T-cell (primary cell): ENCODE results near the gene EIPR1. TPM values are rescaled to one million over a fixed set of nuclear protein-coding genes. Genes with fewer than 3 reads are reported as not detected.

Source experiments
- ATAC-seq, 4 experiments: fragments of 200-7000 bp in 3 of 4; fragments of 150-1000 bp in 1 of 4; cut with Tn5 transposase; replicated peaks in 1 of 4; 1 replicate in 3 of 4; 2 replicates in 1 of 4; pipeline ENCODE4 v1.10.0; 2021; ENCODE audit warnings: moderate library complexity in 3 of 4, mild to moderate bottlenecking in 2 of 4, moderate number of reproducible peaks in 1 of 4
- CTCF ChIA-PET, 2 donors: fragments of 300-600 bp; sonication (Branson Sonifier 250); formaldehyde crosslinking; loops; one replicate each; lab custom pipeline; 2022; ENCODE audit warnings: antibody characterized with exemption in 2 of 2; lab: Charles Lee
- POLR2A ChIA-PET, 2 donors: fragments of 300-600 bp; sonication (Branson Sonifier 250); formaldehyde crosslinking; loops; one replicate each; lab custom pipeline; 2022; ENCODE audit warnings: antibody characterized with exemption in 2 of 2; lab: Charles Lee
- DNase-seq, 35 experiments: peaks; one replicate each; pipeline versions ENCODE4 v3.0.0 to v3.0.0-alpha.2; 2013 to 2023
- H3K27ac ChIP-seq: one replicate; pipeline ENCODE4 v1.5.1; 2013; ENCODE audit warnings: low read length
- H3K27me3 ChIP-seq, 2 experiments: replicated peaks in 1 of 2; 1 replicate in 1 of 2; 2 replicates in 1 of 2; pipeline versions ENCODE4 v1.6.1 to v1.7.0; 2013; ENCODE audit warnings: low read length in 1 of 2, mixed read lengths in 1 of 2; ENCODE audit not compliant: control insufficient read depth in 2 of 2, insufficient read depth in 2 of 2; ENCODE audit errors: extremely low read depth in 1 of 2
- H3K36me3 ChIP-seq, 2 donors: 1 replicate in 1 of 2; 2 replicates in 1 of 2; pipeline versions ENCODE4 v1.6.1 to v1.7.0; 2013; ENCODE audit warnings: low read length in 1 of 2; ENCODE audit not compliant: control insufficient read depth in 2 of 2, insufficient read depth in 1 of 2; ENCODE audit errors: extremely low read depth in 1 of 2
- H3K4me1 ChIP-seq, 2 experiments: 1 replicate in 1 of 2; 2 replicates in 1 of 2; pipeline versions ENCODE4 v1.6.1 to v1.7.0; 2013; ENCODE audit warnings: low read length in 2 of 2, mixed read lengths in 1 of 2; ENCODE audit not compliant: insufficient read depth in 2 of 2, control insufficient read depth in 1 of 2; ENCODE audit errors: extremely low read depth in 1 of 2
- H3K4me3 ChIP-seq, 2 donors: 1 replicate in 1 of 2; 2 replicates in 1 of 2; pipeline versions ENCODE4 v1.5.1 to v1.7.0; 2013; ENCODE audit warnings: mild to moderate bottlenecking in 2 of 2, low read length in 1 of 2, moderate library complexity in 1 of 2; ENCODE audit not compliant: control insufficient read depth in 1 of 2; ENCODE audit errors: extremely low read depth in 1 of 2
- H3K9me3 ChIP-seq: 2 replicates; pipeline ENCODE4 v1.7.0; 2013
- H3K27ac Mint-ChIP-seq, 2 donors: one replicate each; pipeline ENCODE4 v1.8.0; 2020 to 2021; ENCODE audit warnings: mild to moderate bottlenecking in 2 of 2, mixed read lengths in 2 of 2
- H3K27me3 Mint-ChIP-seq, 2 donors: one replicate each; pipeline ENCODE4 v1.8.0; 2021 to 2022; ENCODE audit warnings: mixed read lengths in 2 of 2
- H3K36me3 Mint-ChIP-seq: one replicate; pipeline ENCODE4 v1.8.0; 2021; ENCODE audit warnings: mixed read lengths
- H3K4me1 Mint-ChIP-seq, 3 donors: one replicate each; pipeline ENCODE4 v1.8.0; 2020 to 2022; ENCODE audit warnings: mixed read lengths in 3 of 3, mild to moderate bottlenecking in 1 of 3
- H3K4me3 Mint-ChIP-seq, 3 donors: one replicate each; pipeline ENCODE4 v1.8.0; 2020 to 2022; ENCODE audit warnings: mild to moderate bottlenecking in 3 of 3, mixed read lengths in 3 of 3, moderate library complexity in 3 of 3
- H3K9me3 Mint-ChIP-seq, 3 donors: one replicate each; pipeline ENCODE4 v1.8.0; 2020 to 2022; ENCODE audit warnings: mixed read lengths in 3 of 3
- WGBS: methylation state at CpG from one replicate; pipeline ENCODE4 v1.1.5; 2013; ENCODE audit warnings: missing lambda C conversion rate; ENCODE audit not compliant: insufficient coverage; 5-methylcytosine and 5-hydroxymethylcytosine counted together
- total RNA-seq, 35 experiments: library from RNA in 6 of 35; stranded (reverse) in 6 of 35; fragments of 120-200 nt in 1 of 35; gene quantifications; one replicate each; pipeline versions ENCODE4 v1.2.1 to v1.2.4 and lab custom pipeline; 2013 to 2026

EIPR1 gene
- total RNA-seq, 5 donors from 2014 or later (not counting 1 experiment from before 2014, with no cell fraction given): 26.0 to 36.4 (median 27.8) TPM

GRCh38 chr2:3292416-3292815 lies 85.2 kb downstream of the EIPR1 start:
- Mint-ChIP-seq H3K27ac (no peak overlapping the region), H3K36me3 (peaks cover 18% of the 10 kb centered on the region), H3K27me3 (no peaks in the 10 kb centered on the region), H3K4me3 (no peak overlapping the region), H3K9me3 (peaks cover 0 to 1% (median 0%) of the 10 kb centered on the region in 3 donors), H3K4me1 (peaks cover 0 to 8% (median 4%) of the 10 kb centered on the region in 3 donors)
- no peaks in the 10 kb centered on the region for H3K9me3 ChIP-seq
- WGBS: 97% methylated on average over 4 of the region's 10 CpGs
- no peak overlapping the region for H3K27ac ChIP-seq
- H3K27me3 ChIP-seq: no peaks in the 10 kb centered on the region
- peaks cover 0 to 2% of the 10 kb centered on the region in 2 experiments for H3K4me1 ChIP-seq
- ChIA-PET CTCF (no interaction called here), POLR2A (no interaction called here)
- ATAC-seq: no peak
- no peak for DNase-seq
- H3K36me3 ChIP-seq: peaks cover 0 to 2% of the 10 kb centered on the region in 2 donors
- H3K4me3 ChIP-seq: no peak overlapping the region

GRCh38 chr2:3291750-3292149 lies 85.9 kb downstream of the EIPR1 start:
- CTCF ChIA-PET: no interaction called here
- Mint-ChIP-seq H3K4me1 (peaks cover 2 to 15% (median 4%) of the 10 kb centered on the region in 3 donors), H3K36me3 (peaks cover 23% of the 10 kb centered on the region), H3K27ac (no peak overlapping the region), H3K9me3 (peaks cover 0 to 7% (median 0%) of the 10 kb centered on the region in 3 donors), H3K27me3 (no peaks in the 10 kb centered on the region), H3K4me3 (no peak overlapping the region)
- DNase-seq (no peak), ATAC-seq (no peak)
- H3K4me1 ChIP-seq: peaks cover 0 to 2% of the 10 kb centered on the region in 2 experiments
- H3K27ac ChIP-seq: no peak overlapping the region
- POLR2A ChIA-PET: no interaction called here
- H3K36me3 ChIP-seq: peaks cover 0 to 2% of the 10 kb centered on the region in 2 donors
- WGBS: 100% methylated on average over 3 of the region's 7 CpGs
- no peak overlapping the region for H3K4me3 ChIP-seq
- H3K27me3 ChIP-seq: no peaks in the 10 kb centered on the region
- H3K9me3 ChIP-seq: no peaks in the 10 kb centered on the region

GRCh38 chr2:3291113-3291512 lies 86.5 kb downstream of the EIPR1 start:
- H3K27ac ChIP-seq: no peak overlapping the region
- Mint-ChIP-seq H3K36me3 (peaks cover 23% of the 10 kb centered on the region), H3K4me3 (no peak overlapping the region), H3K9me3 (peaks cover 0 to 7% (median 0%) of the 10 kb centered on the region in 3 donors), H3K27ac (no peak overlapping the region), H3K4me1 (peaks cover 2 to 20% (median 4%) of the 10 kb centered on the region in 3 donors), H3K27me3 (no peaks in the 10 kb centered on the region)
- DNase-seq: no peak
- 100% methylated on average over 1 of the region's 9 CpGs for WGBS
- H3K4me1 ChIP-seq: peaks cover 0 to 2% of the 10 kb centered on the region in 2 experiments
- no peak overlapping the region for H3K4me3 ChIP-seq
- H3K36me3 ChIP-seq: peaks cover 0 to 2% of the 10 kb centered on the region in 2 donors
- no peak for ATAC-seq
- ChIA-PET POLR2A (no interaction called here), CTCF (no interaction called here)
- H3K9me3 ChIP-seq: no peaks in the 10 kb centered on the region
- H3K27me3 ChIP-seq: no peaks in the 10 kb centered on the region

DNA sequence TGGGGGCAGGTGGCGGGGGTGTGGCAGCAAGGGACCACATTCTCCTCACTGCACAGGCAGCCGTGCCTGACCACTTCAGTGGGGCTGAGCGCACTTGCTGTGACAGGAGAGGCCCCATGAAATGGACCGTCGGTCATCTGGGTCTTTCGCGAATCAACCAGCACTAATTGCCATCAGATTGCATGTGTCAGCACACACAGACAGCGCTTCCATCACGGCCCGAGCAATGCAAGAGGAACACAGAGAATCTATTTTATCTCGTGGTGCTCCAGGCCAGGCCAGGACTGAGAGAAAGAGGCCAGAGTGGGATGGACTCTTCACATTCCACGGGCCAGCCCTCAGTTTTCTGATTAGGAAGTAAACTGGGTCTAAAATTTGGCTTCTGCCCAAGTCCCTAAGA lies 87.0 kb downstream of the EIPR1 start:
- Histone ChIP-seq H3K4me1 (peaks cover 0 to 2% of the 10 kb centered on the region in 2 experiments), H3K27ac (no peak overlapping the region), H3K36me3 (peaks cover 0 to 2% of the 10 kb centered on the region in 2 donors), H3K9me3 (no peaks in the 10 kb centered on the region), H3K27me3 (no peaks in the 10 kb centered on the region), H3K4me3 (no peak overlapping the region)
- ATAC-seq: no peak
- ChIA-PET CTCF (no interaction called here), POLR2A (no interaction called here)
- Mint-ChIP-seq H3K4me3 (no peak overlapping the region), H3K4me1 (peaks cover 2 to 20% (median 4%) of the 10 kb centered on the region in 3 donors), H3K27ac (no peak overlapping the region), H3K9me3 (peaks cover 0 to 7% (median 0%) of the 10 kb centered on the region in 3 donors), H3K27me3 (no peaks in the 10 kb centered on the region), H3K36me3 (peaks cover 23% of the 10 kb centered on the region)
- no peak for DNase-seq
- 97% methylated on average over 11 of the region's 12 CpGs for WGBS

GRCh38 chr2:3289971-3290370 lies 87.6 kb downstream of the EIPR1 start:
- no peak for ATAC-seq
- Mint-ChIP-seq H3K27me3 (no peaks in the 10 kb centered on the region), H3K4me3 (no peak overlapping the region), H3K36me3 (peaks cover 23% of the 10 kb centered on the region), H3K27ac (no peak overlapping the region), H3K4me1 (peaks cover 2 to 20% (median 4%) of the 10 kb centered on the region in 3 donors), H3K9me3 (peaks cover 0 to 7% (median 0%) of the 10 kb centered on the region in 3 donors)
- Histone ChIP-seq H3K9me3 (no peaks in the 10 kb centered on the region), H3K27ac (no peak overlapping the region), H3K4me3 (no peak overlapping the region), H3K27me3 (no peaks in the 10 kb centered on the region), H3K36me3 (peaks cover 0 to 2% of the 10 kb centered on the region in 2 donors), H3K4me1 (peaks cover 0 to 2% of the 10 kb centered on the region in 2 experiments)
- WGBS: 93% methylated on average over 3 of the region's 8 CpGs
- no peak for DNase-seq
- CTCF ChIA-PET: no interaction called here
- POLR2A ChIA-PET: no interaction called here

- Mint-ChIP-seq H3K36me3 (peaks cover 27% of the 10 kb centered on the region), H3K27me3 (no peaks in the 10 kb centered on the region), H3K4me1 (peaks cover 5 to 20% (median 7%) of the 10 kb centered on the region in 3 donors), H3K4me3 (no peak overlapping the region), H3K27ac (no peak overlapping the region), H3K9me3 (peaks cover 0 to 7% (median 0%) of the 10 kb centered on the region in 3 donors)
- peaks cover 0 to 2% of the 10 kb centered on the region in 2 donors for H3K36me3 ChIP-seq
- ChIA-PET CTCF (no interaction called here), POLR2A (no interaction called here)
- H3K27me3 ChIP-seq: no peaks in the 10 kb centered on the region
- H3K4me1 ChIP-seq: no peaks in the 10 kb centered on the region
- WGBS: 98% methylated on average over 15 of the region's 15 CpGs
- DNase-seq (no peak), ATAC-seq (no peak)
- H3K9me3 ChIP-seq: no peaks in the 10 kb centered on the region
- H3K27ac ChIP-seq: no peak overlapping the region
- no peak overlapping the region for H3K4me3 ChIP-seq
Measured at GRCh38 chr2:3289526-3289925, 88.1 kb downstream of the EIPR1 start.

DNA sequence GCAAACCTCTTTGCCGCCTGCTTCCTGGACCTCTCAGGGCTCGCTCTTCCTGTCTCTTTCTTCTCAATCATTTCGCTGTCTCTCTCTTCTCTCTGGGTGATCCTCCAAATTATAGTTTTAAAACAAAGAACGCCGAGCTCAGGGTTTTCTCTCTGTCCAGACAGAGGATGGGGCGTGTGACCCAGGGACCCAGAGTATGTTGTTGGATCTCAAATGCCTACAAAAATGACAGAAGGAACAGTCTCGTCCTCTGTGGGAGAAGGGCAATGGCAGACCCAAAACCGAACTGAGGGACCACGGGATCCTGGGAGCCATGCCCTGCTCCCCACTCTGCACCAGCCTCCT lies 88.5 kb downstream of the EIPR1 start:
- ATAC-seq: no peak
- Histone ChIP-seq H3K4me3 (no peak overlapping the region), H3K4me1 (no peaks in the 10 kb centered on the region), H3K36me3 (peaks cover 0 to 2% of the 10 kb centered on the region in 2 donors), H3K9me3 (no peaks in the 10 kb centered on the region), H3K27ac (no peak overlapping the region), H3K27me3 (no peaks in the 10 kb centered on the region)
- no peak for DNase-seq
- peaks cover 6 to 20% (median 7%) of the 10 kb centered on the region in 3 donors for H3K4me1 Mint-ChIP-seq
- H3K36me3 Mint-ChIP-seq: peaks cover 29% of the 10 kb centered on the region
- no peaks in the 10 kb centered on the region for H3K27me3 Mint-ChIP-seq
- H3K9me3 Mint-ChIP-seq: peaks cover 0 to 7% (median 0%) of the 10 kb centered on the region in 3 donors
- CTCF ChIA-PET: no interaction called here
- H3K4me3 Mint-ChIP-seq: no peak overlapping the region
- POLR2A ChIA-PET: no interaction called here
- 100% methylated on average over 5 of the region's 9 CpGs for WGBS
- no peak overlapping the region for H3K27ac Mint-ChIP-seq
